Transverse colon (tissue), 4 donors: ENCODE measurements around the gene FREY1.

ENCODE experiments used
- EP300 ChIP-seq: sonication (generic); formaldehyde crosslinking; IDR thresholded peaks from one replicate; pipeline ENCODE4 v1.6.1; 2017; ENCODE audit warnings: antibody characterized with exemption, low read depth
- POLR2A ChIP-seq: fragments of 450-650 bp; IDR thresholded peaks from one replicate; pipeline ENCODE4 v1.6.1; 2016; ENCODE audit warnings: antibody characterized with exemption, mild to moderate bottlenecking, moderate library complexity
- POLR2AphosphoS5 ChIP-seq, 3 donors: sonication (generic); formaldehyde crosslinking; IDR thresholded peaks; one replicate each; pipeline ENCODE4 v1.6.1; 2016; ENCODE audit warnings: antibody characterized with exemption in 3 of 3
- TF ChIP-seq, protein P1 (sequence below), 5 experiments: fragments of 200-600 bp in 3 of 5; fragments of 450-650 bp in 2 of 5; sonication (generic) in 3 of 5; IDR thresholded peaks; 1 replicate in 2 of 5; 2 replicates in 3 of 5; pipeline ENCODE4 v1.5.1; 2016 to 2017; ENCODE audit warnings: antibody characterized with exemption in 5 of 5, inconsistent platforms in 3 of 5, mild to moderate bottlenecking in 2 of 5, moderate library complexity in 1 of 5

DNA sequence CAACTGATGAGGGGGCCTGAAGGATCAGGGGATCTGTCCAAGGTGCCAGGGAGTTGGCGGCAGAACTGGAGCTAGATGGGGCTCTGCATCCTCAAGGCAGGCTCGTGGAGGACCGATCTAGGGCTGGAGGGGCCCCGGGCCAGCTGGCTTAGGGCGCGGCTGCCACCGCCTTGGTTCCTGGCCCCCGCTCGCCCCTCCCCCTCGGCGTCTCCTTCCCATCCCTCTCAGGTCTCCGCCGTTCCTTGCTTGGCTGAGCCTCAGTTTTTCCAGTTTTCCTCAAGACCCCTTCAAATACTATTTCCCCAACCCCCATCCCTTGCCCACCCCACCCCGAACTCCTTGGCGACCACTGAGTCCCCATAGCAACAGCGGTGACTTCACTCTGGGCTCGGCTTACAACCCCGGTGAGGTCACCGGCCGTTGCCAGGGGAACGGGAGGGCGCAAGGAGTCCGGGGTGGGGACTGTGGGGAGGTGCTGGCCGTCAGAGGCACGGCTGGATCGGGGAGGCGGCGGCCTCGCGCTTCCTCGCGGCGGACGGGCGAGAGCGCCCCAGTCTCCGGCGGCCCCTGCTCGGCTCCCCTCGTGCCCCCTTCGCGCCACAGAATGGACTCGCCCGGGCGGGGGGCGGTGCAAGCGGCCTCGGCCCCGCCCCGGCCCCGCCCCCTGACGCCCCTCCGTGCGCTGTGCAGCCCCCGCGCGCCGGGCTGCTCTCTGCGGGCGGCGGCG, 7.5 kb downstream of the FREY1 start:
- TF ChIP-seq, protein P1, sequence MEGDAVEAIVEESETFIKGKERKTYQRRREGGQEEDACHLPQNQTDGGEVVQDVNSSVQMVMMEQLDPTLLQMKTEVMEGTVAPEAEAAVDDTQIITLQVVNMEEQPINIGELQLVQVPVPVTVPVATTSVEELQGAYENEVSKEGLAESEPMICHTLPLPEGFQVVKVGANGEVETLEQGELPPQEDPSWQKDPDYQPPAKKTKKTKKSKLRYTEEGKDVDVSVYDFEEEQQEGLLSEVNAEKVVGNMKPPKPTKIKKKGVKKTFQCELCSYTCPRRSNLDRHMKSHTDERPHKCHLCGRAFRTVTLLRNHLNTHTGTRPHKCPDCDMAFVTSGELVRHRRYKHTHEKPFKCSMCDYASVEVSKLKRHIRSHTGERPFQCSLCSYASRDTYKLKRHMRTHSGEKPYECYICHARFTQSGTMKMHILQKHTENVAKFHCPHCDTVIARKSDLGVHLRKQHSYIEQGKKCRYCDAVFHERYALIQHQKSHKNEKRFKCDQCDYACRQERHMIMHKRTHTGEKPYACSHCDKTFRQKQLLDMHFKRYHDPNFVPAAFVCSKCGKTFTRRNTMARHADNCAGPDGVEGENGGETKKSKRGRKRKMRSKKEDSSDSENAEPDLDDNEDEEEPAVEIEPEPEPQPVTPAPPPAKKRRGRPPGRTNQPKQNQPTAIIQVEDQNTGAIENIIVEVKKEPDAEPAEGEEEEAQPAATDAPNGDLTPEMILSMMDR (IDR thresholded peaks at IDR 0.05) = no peak
- no peak for TF ChIP-seq POLR2A
- TF ChIP-seq POLR2AphosphoS5 (IDR thresholded peaks at IDR 0.05) = no peak
- no peak for TF ChIP-seq EP300
